GM12892 (cell line): Measurements from ENCODE around the gene SAC3D1.

Experiments used
- POLR2A ChIP-seq: IDR thresholded peaks from 2 replicates; pipeline ENCODE4 v1.6.1; 2011; ENCODE audit warnings: low read depth, low read length, control low read depth
- POLR2AphosphoS5 ChIP-seq: IDR thresholded peaks from 2 replicates; pipeline ENCODE4 v1.6.1; 2011; ENCODE audit warnings: low read depth, low read length, control low read depth
- TAF1 ChIP-seq: IDR thresholded peaks from 2 replicates; pipeline ENCODE4 v1.6.1; 2011; ENCODE audit warnings: low read depth, mild to moderate bottlenecking, control low read depth, low read length, borderline replicate concordance

DNA sequence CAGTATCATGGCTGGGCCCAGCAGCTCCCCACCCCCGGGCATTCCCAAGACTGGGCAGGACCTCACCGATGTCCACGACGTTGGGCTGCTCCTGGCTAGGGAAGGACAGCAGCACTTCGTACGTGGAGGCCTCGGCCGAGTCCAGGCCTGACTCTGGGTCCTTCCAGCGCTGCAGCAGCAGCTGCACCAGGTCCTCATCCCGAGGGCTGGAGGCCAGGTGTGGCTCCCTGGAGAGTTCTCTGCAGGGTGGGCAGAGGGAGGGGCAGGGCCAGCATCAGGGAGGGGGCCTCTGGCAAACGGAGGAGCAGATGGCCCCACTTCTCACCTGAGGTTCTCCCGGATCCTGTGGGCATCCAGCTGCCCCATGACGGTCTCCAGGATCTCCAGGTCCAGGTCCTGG is 17.0 kb downstream of the SAC3D1 start:
- TF ChIP-seq POLR2A: no peak
- TF ChIP-seq POLR2AphosphoS5: no peak
- TF ChIP-seq TAF1: no peak
